GM19193 (cell line): ENCODE results near the gene GAGE13.
"Not testable (repeated sequence)": the region's sequence is repeated elsewhere in the genome, so short reads cannot be mapped to it uniquely, and the experiment has no call there.

ENCODE experiments used
- POLR2A ChIP-seq: IDR thresholded peaks from 4 replicates; pipeline ENCODE4 v1.6.1; 2011; ENCODE audit not compliant: insufficient read depth, insufficient read length; ENCODE audit errors: extremely low read depth

The GAGE13 gene

GRCh38 chrX:49331282-49331681 lies at the start of gene GAGE13:
Gene GAGE13, plus strand, starts transcription at chrX:49331582. Its CDS starts 1,156 bp downstream, at chrX:49332738.
- not testable (repeated sequence) for TF ChIP-seq POLR2A

DNA sequence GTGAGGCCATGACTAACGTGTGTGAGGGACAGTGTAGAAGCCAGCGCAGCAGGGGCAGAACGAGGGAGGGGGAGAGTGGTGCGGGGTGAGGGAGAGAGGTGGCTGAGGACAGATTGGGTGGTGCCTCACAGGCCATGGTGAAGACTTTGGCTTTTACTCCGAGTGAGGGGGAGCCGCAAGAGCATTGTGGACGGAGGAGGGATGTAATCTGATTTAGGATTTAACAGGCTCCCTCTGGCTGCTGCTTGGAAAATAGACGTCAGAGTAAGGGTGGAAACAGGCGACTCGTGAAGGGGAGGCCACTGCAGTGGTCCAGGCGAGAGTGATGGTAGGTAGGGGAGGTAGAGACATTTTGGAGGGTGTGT lies 48.8 kb upstream of the GAGE13 start:
- no peak for TF ChIP-seq POLR2A

GRCh38 chrX:49284212-49284611 lies 47.2 kb upstream of the GAGE13 start:
- TF ChIP-seq POLR2A, result no peak

- no peak for TF ChIP-seq POLR2A
Observed at GRCh38 chrX:49286136-49286535, 45.2 kb upstream of the GAGE13 start.

DNA sequence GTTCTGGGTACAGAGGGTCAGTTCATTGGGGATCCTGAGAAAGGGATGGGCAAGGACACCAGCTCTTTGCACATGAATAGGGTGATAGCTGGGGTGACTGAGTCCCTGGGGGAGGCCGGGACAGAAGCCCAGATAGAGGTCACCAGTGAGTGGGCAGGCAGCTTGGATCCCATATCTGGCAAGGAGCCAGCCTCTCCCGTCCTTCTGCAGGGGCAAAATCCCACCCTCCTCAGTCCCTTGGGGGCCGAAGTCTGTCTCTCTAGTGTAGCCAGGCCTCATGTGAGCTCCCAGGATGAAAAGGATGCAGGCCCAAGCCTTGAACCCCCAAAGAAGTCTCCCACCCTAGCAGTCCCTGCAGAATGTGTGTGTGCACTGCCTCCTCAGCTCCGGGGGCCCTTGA lies 44.8 kb upstream of the GAGE13 start:
- no peak for TF ChIP-seq POLR2A

DNA sequence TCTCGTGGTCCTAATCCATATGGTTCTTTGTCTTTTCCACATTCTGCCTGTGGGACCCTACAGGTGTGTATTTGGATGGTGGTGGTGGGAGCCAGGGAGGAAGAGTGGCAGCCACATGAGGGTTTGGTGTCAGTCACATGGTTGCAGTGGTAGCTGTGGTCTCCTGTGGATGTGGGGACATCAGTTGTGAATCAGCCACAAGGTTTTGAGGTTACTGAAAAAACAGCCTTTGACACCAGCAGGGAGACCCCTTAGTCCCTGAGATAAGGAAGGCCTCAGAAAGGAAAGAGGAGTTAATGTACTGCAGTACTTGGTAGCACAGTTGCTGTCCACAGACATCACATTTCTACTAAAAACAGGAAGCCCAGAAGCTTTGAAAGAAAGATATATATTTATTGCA lies 43.7 kb upstream of the GAGE13 start:
- TF ChIP-seq POLR2A, result no peak

GRCh38 chrX:49290215-49290614 lies 41.2 kb upstream of the GAGE13 start:
- TF ChIP-seq POLR2A, result no peak

- TF ChIP-seq POLR2A, result no peak
Observed at GRCh38 chrX:49291615-49292337, 39.6 kb upstream of the GAGE13 start.

- no peak for TF ChIP-seq POLR2A
Observed at GRCh38 chrX:49292400-49293362, 38.7 kb upstream of the GAGE13 start.

- TF ChIP-seq POLR2A, result no peak
Observed at GRCh38 chrX:49300703-49301102, 30.7 kb upstream of the GAGE13 start.

GRCh38 chrX:49303346-49303745 lies 28.0 kb upstream of the GAGE13 start, which contains the start of gene GAGE10:
Gene GAGE10, plus strand, starts transcription at chrX:49303646. Its CDS starts 1,214 bp downstream, at chrX:49304860.
- no peak for TF ChIP-seq POLR2A

- TF ChIP-seq POLR2A, result no peak
Observed at GRCh38 chrX:49308604-49309269, 22.6 kb upstream of the GAGE13 start.

- no peak for TF ChIP-seq POLR2A
Observed at GRCh38 chrX:49309401-49309981, 21.9 kb upstream of the GAGE13 start.

DNA sequence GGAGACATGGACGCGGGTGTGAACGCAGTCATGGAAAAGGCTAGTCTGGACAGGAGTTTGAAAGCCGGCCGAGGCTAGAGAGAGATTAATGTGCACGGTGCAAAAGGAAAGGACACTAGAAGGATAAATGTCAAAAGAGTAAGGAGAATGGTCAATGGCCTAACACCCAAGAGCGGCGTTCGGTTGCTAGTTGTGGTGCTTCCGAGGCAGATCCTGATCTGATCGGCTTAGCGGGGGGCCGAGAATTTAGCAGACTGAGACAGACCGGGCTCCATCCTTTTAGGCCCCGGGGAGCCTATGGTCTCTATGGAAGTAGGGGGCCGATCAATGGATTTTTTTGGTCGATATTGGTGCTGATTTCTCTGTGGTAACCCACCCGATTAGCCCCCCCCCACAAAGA lies 21.0 kb upstream of the GAGE13 start:
- TF ChIP-seq POLR2A, result no peak

- TF ChIP-seq POLR2A, result no peak
Observed at GRCh38 chrX:49312176-49312575, 19.2 kb upstream of the GAGE13 start.
